Activated CD8-positive, alpha-beta memory T cell treated with anti-CD3 and anti-CD28 coated beads for 4 hours (primary cell): ENCODE measurements around the gene A4GNT.

Experiments
- DNase-seq, 2 donors: peaks; one replicate each; pipeline ENCODE4 v3.0.0-alpha.2; 2020; ENCODE audit warnings: low read depth in 2 of 2

Gene A4GNT

GRCh38 chr3:138078901-138079344 is 53.3 kb downstream of the A4GNT start:
- DNase-seq, result no peak

GRCh38 chr3:138078096-138078495 is 54.1 kb downstream of the A4GNT start:
- DNase-seq, result no peak
